ENCODE data around the gene LZTR1. TPM values are rescaled to one million over a fixed set of nuclear protein-coding genes. Genes with fewer than 3 reads are reported as not detected.

LZTR1 gene
- polyA plus RNA-seq, 3 donors = 49.3 to 60.5 (median 49.8) TPM

DNA sequence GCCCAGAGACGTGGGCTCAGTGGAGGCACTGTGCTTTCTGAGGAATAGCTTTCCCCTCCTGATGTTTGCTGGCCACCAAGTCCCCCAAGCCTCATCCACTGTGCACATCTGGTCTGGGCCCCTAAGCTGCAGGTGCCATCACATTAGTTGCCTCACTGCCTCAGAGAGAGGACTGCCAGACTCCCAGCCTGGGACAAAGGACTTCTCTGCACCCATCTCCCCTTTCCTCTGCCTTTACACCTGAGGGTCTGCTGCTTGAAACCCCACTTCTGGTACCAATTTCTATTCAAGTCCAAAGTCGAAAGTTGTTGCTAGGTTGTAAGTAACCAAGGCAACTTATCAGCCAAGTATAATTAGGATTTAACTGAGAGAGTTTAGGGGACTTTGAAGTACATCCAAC is 3.7 kb upstream of the LZTR1 start:
- no peak for DNase-seq

DNA sequence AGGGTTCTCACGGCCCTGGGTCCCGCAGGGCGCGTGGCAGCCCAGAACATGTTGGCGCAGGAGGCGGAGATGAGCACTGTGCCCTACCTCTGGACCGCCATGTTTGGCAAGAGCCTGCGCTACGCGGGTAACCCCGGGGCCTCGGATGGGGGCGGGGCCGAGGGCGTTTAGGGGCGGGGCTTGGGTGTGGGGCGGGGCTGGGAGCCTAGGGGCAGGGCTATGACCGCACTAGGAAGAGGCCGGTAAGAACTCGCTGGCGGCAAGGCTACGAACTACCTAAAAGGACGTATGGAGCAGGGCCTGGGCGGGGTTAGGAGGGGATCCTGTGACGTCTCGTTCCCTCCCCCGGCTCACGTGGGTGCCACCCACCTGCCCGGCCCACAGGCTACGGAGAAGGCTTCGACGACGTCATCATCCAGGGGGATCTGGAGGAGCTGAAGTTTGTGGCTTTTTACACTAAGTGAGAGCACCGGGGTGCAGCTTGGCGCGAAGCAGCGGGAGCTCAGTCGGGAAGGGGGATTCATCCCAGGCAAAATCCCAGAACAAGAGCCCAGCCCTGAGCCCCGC is 2.8 kb upstream of the LZTR1 start:
- DNase-seq = peak; percentile 76

- DNase-seq = no peak
Observed at GRCh38 chr22:20979940-20980453, 2.1 kb upstream of the LZTR1 start.

DNA sequence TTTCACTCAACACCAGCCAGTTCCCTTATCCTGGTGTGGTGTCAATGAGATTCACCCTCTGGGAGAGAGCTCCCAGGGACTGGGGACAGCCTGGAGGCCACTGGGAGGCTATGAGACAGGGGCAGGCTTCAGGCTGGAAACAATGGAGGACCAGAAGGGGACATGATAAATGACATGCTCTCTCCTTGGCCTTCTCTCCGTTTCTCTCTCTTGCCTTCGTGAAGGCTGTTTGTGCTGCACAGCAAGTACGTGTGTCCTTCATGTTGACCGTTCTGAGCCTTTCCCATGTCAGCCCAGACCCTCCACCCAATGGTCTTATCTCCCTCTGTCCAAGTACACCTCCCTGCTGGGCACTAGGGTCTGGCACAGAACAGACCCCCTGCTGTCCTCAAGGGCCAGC is 1.6 kb upstream of the LZTR1 start:
- no peak for DNase-seq

DNA sequence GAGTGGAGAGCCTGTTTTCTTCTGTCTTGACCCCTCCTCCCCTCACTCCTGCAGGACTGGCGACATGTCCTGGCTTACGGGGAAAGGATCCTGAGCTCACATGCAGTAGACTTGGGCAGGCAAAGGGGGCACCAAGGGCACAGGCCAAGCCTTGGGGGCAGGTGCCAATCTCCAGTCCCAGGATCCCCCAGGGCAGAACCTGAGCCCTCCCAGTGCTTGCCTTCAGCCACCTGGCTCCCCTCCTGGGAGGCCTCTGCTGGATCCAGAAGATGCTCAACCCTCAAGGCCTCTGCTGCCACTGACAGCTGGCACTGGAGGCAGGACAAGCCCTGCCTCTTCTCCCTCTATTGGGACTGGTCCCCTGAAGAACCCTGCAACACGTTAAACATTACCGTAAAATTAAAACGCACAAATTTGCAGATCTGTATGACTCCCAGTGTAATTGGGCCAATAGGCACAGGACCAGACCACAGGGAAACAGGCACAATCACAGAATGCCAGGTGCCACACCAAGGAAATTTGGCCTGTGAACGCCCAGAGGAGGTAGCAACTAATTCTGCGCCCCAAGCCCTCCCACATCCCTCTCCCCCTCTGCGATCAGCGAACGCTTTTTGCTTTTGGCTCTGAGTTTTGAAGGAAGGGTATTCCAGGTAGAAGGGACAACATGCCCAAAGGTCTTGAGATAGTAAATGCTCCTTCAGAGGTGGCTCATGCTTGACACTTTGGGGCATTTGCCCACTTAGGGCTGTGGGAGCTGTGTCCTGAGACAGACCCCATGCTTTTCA is 967 bp upstream of the LZTR1 start:
- DNase-seq = no peak

DNA sequence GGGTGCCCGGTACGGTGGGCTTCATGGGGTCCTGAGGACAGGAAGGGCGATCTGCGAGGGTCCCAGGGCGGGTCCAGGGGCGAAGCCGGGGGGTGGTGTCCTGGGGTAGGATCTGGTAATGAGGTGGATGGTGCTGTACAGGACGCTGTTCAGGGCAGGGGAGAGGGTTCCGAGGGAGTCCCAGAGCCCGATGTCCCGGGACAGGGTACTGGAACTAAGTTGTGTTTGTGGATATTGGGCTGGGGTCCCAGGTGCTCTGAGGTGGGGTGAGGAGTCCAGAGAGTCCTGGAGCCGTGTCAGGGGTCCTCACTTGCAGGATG is 426 bp downstream of the LZTR1 start:
- no peak for DNase-seq

DNA sequence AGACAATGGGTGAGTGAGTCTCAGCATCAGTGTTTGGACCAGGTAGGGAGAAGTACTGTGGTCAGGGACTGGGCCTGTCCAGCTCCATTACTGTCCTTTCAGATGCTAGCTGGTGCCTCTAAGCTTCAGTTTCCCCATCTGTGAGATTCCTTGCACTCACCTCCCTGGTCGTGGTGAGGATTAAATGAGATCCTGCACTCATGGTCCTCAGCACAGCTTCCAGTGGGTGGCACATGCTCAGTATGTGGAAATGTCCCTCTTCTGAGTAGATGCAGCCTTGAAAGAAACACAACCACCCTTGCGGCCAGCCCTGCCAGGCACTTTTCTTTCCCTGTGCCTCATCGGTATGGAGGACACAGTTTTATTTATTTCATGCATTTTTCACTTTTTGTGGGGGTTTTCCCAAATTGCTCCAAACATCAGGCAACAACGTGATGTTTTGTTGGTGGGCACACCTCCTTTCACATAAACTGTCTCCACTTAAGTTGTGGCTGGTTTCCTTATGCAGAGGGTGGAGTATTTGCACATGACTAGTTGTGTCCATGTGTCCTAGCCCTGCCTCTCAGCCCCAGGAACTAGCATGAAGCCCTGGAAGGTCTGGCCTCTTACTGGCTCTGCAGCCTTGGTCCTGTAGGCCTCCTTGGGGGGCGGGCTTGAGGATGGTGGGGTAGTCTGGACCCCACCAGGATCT is 1.1 kb downstream of the LZTR1 start:
- DNase-seq = no peak

DNA sequence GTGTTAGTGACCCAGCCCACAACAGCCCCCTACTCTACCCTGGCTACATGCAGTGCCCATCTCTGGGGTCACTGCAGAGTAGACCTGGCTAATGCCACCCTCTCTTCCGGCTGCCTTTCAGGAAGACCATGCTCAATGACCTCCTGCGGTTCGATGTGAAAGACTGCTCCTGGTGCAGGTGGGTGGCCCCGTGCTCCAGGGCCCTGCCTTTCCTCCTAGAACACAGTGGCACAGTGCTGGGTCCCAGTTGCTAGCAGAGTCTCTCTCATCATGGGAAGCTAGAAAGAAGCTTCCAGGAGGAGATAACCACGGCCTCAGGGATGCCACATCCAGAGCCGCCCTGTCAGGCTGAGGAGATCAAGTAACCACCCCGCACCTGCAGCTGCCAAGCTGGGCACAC is 3.6 kb downstream of the LZTR1 start:
- DNase-seq = no peak

- DNase-seq = no peak
Observed at GRCh38 chr22:20986365-20986764, 4.3 kb downstream of the LZTR1 start.

GRCh38 chr22:20987375-20987774 is 5.3 kb downstream of the LZTR1 start:
- DNase-seq = no peak

DNA sequence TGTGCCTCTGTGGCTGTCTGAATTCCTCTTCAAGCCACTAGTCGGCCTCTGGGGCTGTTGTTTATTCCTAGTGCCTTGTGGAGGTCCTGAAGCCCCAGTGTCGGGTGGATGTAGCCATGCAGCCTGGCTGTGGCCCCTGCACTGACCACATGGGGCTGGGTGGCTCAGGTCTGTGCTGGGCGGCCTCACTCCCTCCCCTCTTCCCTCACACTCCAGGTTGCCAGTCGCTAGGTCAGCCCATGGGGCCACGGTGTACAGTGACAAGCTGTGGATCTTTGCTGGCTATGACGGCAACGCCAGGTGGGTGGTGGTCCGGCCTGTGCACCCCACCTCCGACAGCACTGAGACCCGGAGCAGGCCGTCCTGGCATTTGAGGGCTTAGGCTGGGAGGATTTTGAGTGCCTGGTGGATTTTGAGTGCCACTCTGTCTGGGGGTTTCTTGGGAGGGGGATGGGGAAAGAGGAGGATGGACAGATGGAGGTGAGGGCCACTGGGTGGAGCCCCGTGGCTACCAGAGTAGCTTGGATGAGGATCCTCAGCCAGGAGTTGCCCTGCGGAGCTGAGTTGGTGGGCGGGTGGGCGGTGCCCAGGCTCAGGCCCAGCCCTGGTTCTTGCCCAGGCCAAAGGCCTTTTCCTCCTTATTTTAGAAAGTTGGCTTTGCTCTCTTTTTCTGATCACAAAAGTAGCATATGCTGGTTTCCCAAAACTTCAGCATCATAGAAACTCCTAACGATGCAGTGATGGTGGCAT is 6.7 kb downstream of the LZTR1 start:
- DNase-seq = no peak

GRCh38 chr22:20989323-20990138 is 7.4 kb downstream of the LZTR1 start:
- no peak for DNase-seq

GRCh38 chr22:20990184-20991180 is 8.4 kb downstream of the LZTR1 start:
- no peak for DNase-seq

DNA sequence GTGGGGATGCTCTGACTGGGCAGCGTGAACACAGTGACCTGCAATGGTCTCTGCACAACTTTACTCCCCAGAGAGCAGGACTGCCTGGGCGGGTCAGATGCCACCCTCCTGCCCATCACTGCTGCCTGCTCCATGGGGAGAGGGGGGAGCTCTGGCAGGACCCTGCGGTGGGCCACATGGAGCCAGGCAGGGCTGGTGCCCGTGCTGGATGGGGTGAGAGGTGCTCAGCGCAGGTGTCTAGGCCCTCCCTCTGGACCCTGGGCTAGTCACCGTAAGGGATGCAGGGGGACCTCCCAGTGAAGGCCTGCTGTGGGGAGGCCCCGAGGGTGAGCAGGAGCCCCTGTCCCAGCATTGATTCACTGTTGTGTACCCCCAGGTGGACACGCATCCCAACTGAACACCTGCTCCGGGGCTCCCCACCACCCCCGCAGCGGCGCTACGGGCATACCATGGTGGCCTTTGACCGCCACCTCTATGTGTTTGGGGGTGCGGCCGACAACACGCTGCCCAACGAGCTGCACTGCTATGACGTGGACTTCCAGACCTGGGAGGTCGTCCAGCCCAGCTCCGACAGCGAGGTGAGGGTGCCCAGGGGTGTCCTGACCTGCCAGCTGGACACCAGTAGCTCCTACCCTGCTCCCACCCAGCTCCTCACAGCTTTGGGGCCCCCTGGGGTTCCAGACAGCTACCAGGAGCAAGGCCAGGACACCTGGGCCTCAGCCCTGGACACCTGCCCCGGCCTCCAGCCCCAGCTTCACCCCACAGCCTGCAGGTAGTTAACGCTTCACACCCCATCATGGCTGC is 9.4 kb downstream of the LZTR1 start:
- DNase-seq = no peak

- DNase-seq = no peak
Observed at GRCh38 chr22:20992056-20992442, 10.0 kb downstream of the LZTR1 start.

DNA sequence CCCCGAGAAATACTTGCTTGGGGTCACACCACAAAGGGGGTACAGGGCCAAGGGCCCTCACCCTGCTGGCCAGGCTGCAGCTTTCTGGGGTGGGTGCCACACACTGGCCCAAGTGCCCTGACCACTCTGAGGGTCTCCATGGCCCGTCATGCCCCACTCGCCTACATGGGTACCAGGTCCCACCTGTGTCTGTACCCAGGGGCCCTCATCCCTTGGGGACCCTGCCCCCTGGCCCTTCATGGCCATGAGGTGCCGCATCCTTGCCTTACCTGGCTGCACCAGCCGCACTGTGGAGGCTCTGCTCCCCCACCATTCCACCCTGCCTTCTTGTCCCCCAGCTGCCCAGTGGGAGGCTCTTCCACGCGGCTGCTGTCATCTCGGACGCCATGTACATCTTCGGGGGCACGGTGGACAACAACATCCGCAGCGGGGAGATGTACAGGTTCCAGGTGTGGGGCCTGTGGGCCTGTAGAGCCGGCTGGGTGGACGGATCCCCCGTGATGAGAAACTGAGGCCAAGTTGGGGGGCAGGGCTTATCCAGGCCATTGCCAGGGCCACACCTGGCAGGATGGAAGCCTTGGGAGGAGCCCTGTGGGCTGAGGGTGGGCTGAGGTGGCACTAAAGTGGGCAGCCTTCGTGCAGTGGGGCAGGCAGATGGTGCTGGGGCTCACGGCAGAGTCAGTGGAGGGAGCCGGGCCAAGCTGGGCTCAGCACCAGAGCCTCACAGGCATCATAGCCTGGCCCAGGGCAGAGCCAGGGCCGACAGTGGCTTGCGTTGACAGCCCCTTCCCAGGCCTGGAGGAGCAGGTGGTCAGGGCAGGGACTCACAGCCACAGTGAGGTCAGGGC is 10.6 kb downstream of the LZTR1 start:
- no peak for DNase-seq

DNA sequence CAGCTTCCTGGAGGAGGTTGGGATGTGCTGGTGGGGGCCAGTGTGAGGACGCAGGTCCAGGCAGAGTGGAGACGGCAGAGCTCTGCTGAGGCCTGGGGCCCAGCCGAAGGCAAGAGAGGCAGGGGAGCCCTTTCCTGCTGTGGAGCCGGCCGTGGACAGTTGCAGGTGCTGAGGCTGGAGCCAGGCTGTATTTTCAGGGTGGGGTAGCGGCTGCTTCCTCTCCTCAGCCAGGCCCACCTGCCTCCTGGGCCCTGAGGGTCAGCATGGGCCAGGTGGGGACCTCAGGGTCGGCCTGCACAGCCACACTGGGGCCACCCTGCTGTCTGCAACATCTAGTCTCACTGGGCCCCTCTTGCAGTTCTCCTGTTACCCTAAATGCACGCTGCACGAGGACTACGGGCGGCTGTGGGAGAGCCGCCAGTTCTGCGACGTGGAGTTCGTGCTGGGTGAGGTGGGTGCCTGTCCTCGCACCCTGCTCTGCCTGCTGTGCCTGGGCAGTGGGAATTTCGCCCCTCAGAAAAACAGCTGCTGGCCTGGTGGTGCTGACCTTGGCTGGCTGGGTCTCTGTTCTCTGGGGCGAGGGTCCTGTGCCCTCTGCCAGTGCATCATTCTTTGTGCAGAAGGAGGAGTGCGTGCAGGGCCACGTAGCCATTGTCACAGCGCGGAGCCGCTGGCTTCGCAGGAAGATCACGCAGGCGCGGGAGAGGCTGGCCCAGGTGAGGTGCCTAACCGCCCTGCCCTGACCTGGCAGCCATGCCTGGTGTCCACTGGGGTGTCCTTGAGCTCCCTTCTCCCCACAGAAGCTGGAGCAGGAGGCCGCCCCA is 11.4 kb downstream of the LZTR1 start:
- no peak for DNase-seq

Measured in renal pelvis (tissue), 4 donors.